Measurements from ENCODE around the gene SLC25A21. TPM values are rescaled to one million over a fixed set of nuclear protein-coding genes. Genes with fewer than 3 reads are reported as not detected.

Gene SLC25A21
- total RNA-seq, 4 donors from 2014 or later: 0.39 to 3.3 (median 1.2) TPM

DNA sequence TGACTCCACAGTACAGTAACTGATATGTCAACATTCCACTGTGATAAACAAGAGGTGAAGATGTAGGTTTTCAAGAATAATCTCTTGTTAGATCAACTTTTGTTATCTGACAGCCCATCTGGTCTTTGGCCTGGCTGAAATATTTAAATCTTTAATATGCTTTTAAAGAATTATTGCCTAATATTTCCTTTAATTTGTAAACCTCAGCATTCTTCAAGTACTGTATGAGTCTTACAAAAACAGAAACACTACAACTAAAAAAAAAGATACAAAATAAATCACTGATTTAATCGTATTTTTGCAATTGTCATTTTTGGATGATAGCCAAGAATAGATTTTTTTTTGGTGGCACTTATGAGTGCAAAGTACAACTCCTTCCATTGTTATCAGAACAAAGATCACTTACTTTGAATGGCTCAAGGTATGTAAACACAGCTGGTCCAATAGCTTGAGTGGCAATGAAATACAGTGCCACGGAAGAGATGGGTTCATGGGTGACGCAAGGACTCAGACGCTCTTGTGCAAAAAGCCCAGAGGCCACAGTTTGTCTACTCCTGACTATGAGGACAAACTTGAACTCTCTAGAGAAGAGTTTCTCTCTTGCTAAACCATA, 401.3 kb downstream of the SLC25A21 start:
- TF ChIP-seq POLR2A (IDR thresholded peaks at IDR 0.05; ENCODE audit: low read depth) (no peak), EP300 (IDR thresholded peaks at IDR 0.05) (no peak)
- TF ChIP-seq, protein P1, sequence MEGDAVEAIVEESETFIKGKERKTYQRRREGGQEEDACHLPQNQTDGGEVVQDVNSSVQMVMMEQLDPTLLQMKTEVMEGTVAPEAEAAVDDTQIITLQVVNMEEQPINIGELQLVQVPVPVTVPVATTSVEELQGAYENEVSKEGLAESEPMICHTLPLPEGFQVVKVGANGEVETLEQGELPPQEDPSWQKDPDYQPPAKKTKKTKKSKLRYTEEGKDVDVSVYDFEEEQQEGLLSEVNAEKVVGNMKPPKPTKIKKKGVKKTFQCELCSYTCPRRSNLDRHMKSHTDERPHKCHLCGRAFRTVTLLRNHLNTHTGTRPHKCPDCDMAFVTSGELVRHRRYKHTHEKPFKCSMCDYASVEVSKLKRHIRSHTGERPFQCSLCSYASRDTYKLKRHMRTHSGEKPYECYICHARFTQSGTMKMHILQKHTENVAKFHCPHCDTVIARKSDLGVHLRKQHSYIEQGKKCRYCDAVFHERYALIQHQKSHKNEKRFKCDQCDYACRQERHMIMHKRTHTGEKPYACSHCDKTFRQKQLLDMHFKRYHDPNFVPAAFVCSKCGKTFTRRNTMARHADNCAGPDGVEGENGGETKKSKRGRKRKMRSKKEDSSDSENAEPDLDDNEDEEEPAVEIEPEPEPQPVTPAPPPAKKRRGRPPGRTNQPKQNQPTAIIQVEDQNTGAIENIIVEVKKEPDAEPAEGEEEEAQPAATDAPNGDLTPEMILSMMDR (IDR thresholded peaks at IDR 0.05): no peak
- Histone ChIP-seq H3K27ac (replicated peaks in 1 of 4) (no peak overlapping the region), H3K36me3 (no peaks in the 10 kb centered on the region), H3K4me1 (no peaks in the 10 kb centered on the region), H3K9me3 (no peaks in the 10 kb centered on the region), H3K4me3 (no peak overlapping the region), H3K27me3 (no peaks in the 10 kb centered on the region)
- intact Hi-C loops (cut with DNase I): no loop called here
- DNase-seq (ENCODE audit: extremely low spot score): no peak
- 74% methylated on average over 4 of the region's 4 CpGs for WGBS

DNA sequence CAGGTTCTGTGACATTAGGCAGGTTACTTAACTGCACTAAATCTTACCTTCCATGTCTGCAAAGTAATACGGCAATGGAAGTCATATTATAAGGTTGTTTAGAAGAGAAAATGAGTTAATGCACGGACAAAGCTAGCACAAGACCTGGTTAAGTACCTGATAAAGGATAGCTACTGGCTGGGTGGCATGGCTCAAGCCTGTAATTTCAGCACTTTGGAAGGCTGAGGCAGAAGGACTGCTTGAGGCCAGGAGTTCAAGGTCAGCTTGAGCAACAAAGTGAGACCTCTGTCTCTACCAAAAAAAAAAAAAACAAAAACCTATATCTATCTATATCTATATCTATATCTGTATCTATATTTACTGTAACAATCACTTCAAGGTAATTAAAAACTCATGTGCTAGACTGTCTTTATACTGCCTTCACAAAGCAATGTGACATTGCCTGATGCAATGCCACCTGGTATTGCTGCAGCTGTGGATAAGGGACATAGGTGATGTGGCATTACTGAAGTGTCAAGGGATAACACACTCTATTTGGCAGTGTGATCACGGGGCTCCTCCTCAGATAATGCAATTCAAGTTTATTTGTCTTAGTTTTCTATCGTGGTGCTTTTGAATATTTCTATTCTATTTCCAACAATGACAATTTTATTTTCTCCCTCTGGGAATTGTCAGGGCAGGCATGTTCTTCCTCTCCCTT, 403.6 kb downstream of the SLC25A21 start:
- no peaks in the 10 kb centered on the region for H3K9me3 ChIP-seq
- no peak for DNase-seq (ENCODE audit: extremely low spot score)
- intact Hi-C loops (cut with DNase I): no loop called here
- no peak overlapping the region for H3K4me3 ChIP-seq
- H3K36me3 ChIP-seq: no peaks in the 10 kb centered on the region
- no peaks in the 10 kb centered on the region for H3K27me3 ChIP-seq
- no peaks in the 10 kb centered on the region for H3K4me1 ChIP-seq
- 78% methylated on average over 4 of the region's 4 CpGs for WGBS
- TF ChIP-seq POLR2AphosphoS5 (IDR thresholded peaks at IDR 0.05): no peak
- TF ChIP-seq, protein P1 (IDR thresholded peaks at IDR 0.05): no peak
- TF ChIP-seq EP300 (IDR thresholded peaks at IDR 0.05): no peak
- no peak for TF ChIP-seq POLR2A (IDR thresholded peaks at IDR 0.05; ENCODE audit: low read depth)
- no peak overlapping the region for H3K27ac ChIP-seq (replicated peaks in 1 of 4)

DNA sequence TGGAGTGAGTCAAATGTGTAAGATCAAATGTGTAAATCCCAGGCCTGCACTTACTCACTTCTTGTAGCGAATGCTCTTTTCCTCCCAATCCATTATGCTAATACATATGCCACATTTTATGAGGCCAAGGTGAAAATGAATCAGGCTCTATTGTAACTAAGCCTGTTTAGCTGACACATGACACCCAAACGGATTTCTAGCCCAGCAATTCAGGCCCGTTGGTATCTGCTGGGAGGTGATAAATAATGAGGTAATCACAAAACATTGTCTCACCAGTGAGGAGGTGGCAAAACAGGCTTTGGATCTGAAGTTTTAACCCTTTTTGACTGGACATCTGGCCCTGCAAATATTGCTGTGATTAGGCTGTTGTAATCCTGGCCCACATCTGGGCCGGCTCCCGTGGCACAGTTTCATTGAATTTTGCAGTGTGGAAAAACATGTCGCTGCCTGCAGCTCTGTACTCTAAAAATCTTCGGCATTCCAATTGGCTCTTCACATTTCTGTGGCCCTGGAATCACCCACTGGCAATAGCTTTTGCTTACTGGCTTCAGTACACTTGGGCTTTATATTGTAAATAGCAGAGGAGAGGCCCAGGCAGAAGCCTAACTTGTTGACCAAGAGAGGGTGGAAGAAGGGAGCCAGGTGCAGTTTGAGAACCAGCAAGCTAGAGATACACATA, 404.7 kb downstream of the SLC25A21 start:
- DNase-seq (ENCODE audit: extremely low spot score): peak; percentile 66
- H3K36me3 ChIP-seq: no peaks in the 10 kb centered on the region
- 63% methylated on average over 7 of the region's 7 CpGs for WGBS
- H3K27ac ChIP-seq (replicated peaks in 1 of 4): no peak overlapping the region
- H3K27me3 ChIP-seq: no peaks in the 10 kb centered on the region
- TF ChIP-seq EP300 (IDR thresholded peaks at IDR 0.05): no peak
- no peak for TF ChIP-seq POLR2A (IDR thresholded peaks at IDR 0.05; ENCODE audit: low read depth)
- no peak for TF ChIP-seq POLR2AphosphoS5 (IDR thresholded peaks at IDR 0.05)
- TF ChIP-seq, protein P1 (IDR thresholded peaks at IDR 0.05): no peak
- H3K4me1 ChIP-seq: no peaks in the 10 kb centered on the region
- no peaks in the 10 kb centered on the region for H3K9me3 ChIP-seq
- no peak overlapping the region for H3K4me3 ChIP-seq
- intact Hi-C loops (cut with DNase I): no loop called here

DNA sequence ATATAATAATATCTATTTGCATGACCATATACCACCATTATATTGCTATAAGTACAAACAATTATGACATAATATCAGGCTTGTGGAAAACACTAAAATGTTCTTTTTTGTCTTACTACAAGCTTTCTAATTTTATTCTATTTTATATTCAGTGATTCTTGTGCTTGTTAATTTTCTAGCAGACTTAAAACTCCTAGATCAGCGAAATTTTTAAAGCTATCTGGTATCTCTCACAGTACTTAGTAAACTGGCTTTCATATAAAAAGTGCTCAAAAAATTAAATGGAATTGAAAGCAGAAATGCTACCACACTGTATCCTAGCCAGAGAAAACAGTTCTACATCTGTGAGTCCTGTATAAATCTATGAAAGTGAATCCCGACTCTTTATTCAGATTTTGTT, 405.4 kb downstream of the SLC25A21 start:
- TF ChIP-seq, protein P1 (IDR thresholded peaks at IDR 0.05): no peak
- TF ChIP-seq POLR2A (IDR thresholded peaks at IDR 0.05; ENCODE audit: low read depth): no peak
- TF ChIP-seq POLR2AphosphoS5 (IDR thresholded peaks at IDR 0.05): no peak
- TF ChIP-seq EP300 (IDR thresholded peaks at IDR 0.05): no peak
- Histone ChIP-seq H3K4me3 (no peak overlapping the region), H3K27me3 (no peaks in the 10 kb centered on the region), H3K9me3 (no peaks in the 10 kb centered on the region), H3K4me1 (no peaks in the 10 kb centered on the region), H3K36me3 (no peaks in the 10 kb centered on the region), H3K27ac (replicated peaks in 1 of 4) (no peak overlapping the region)
- intact Hi-C loops (cut with DNase I): no loop called here
- 85% methylated on average over 2 of the region's 2 CpGs for WGBS
- no peak for DNase-seq (ENCODE audit: extremely low spot score)
